Gastrocnemius medialis (tissue), 4 donors: Measurements from ENCODE around the gene HOXD8. TPM values are rescaled to one million over a fixed set of nuclear protein-coding genes. Genes with fewer than 3 reads are reported as not detected.

Experiments used
- ATAC-seq, 2 donors: fragments of 150-250 bp; one replicate each; pipeline ENCODE4 v1.9.1; 2016
- DNase-seq, 2 donors: peaks; one replicate each; pipeline ENCODE4 v3.0.0-alpha.2; 2019
- H3K27ac ChIP-seq, 4 donors: fragments of 200-600 bp; sonication (generic); 1 replicate in 1 of 4; 2 replicates in 3 of 4; pipeline ENCODE4 v1.5.1; 2016 to 2018; ENCODE audit warnings: mild to moderate bottlenecking in 2 of 4, moderate library complexity in 1 of 4
- H3K27me3 ChIP-seq, 3 donors: fragments of 200-600 bp; sonication (generic) in 2 of 3; 1 replicate in 1 of 3; 2 replicates in 2 of 3; pipeline versions ENCODE4 v1.5.1 to v1.6.0; 2016 to 2019; ENCODE audit warnings: mild to moderate bottlenecking in 1 of 3, moderate library complexity in 1 of 3
- H3K36me3 ChIP-seq, 2 donors: fragments of 200-600 bp; sonication (generic) in 1 of 2; one replicate each; pipeline ENCODE4 v1.5.1; 2017 to 2018
- H3K4me1 ChIP-seq, 2 donors: fragments of 200-600 bp; sonication (generic) in 1 of 2; one replicate each; pipeline ENCODE4 v1.5.1; 2016 to 2017; ENCODE audit warnings: mild to moderate bottlenecking in 2 of 2
- H3K4me3 ChIP-seq, 4 donors: fragments of 200-600 bp; sonication (generic) in 3 of 4; 1 replicate in 1 of 4; 2 replicates in 3 of 4; pipeline ENCODE4 v1.5.1; 2016 to 2019; ENCODE audit warnings: mild to moderate bottlenecking in 2 of 4
- H3K9me3 ChIP-seq, 3 donors: fragments of 200-600 bp; sonication (generic) in 2 of 3; 1 replicate in 1 of 3; 2 replicates in 2 of 3; pipeline ENCODE4 v1.5.1; 2016 to 2019
- CTCF ChIP-seq, 5 experiments: fragments of 450-650 bp in 3 of 5; fragments of 200-600 bp in 2 of 5; sonication (generic) in 2 of 5; IDR thresholded peaks in 4 of 5; conservative IDR thresholded peaks in 1 of 5; 1 replicate in 4 of 5; 2 replicates in 1 of 5; pipeline ENCODE4 v1.5.1; 2016 to 2019; ENCODE audit warnings: antibody characterized with exemption in 5 of 5, mild to moderate bottlenecking in 3 of 5, moderate library complexity in 3 of 5
- POLR2A ChIP-seq, 2 donors: fragments of 450-650 bp; IDR thresholded peaks; one replicate each; pipeline ENCODE4 v1.6.1; 2017; ENCODE audit warnings: antibody characterized with exemption in 2 of 2, mild to moderate bottlenecking in 2 of 2, moderate library complexity in 2 of 2
- in situ Hi-C, 4 donors: fragments of 200-750 bp; cut with MboI; loops; one replicate each; pipeline versions ENCODE4 v1.15.0 to v1.8.0; 2017; ENCODE audit warnings: low sequenced_read_pairs in 4 of 4
- intact Hi-C: fragments of 100-400 bp; cut with DNase I; formaldehyde crosslinking; loops from one replicate; pipeline ENCODE4 v1.15.1; 2023; ENCODE audit warnings: low total_unique reads
- total RNA-seq, 4 donors: library from RNA; depleted of rRNA; stranded (reverse); fragments of >200 nt; gene quantifications; one replicate each; pipeline versions ENCODE4 v1.1.0 to v1.2.3, GENCODE V29; 2016

The HOXD8 gene
- total RNA-seq, 4 donors from 2014 or later = 4.0 to 12.0 (median 7.2) TPM

- in situ Hi-C loops (no loop called here), intact Hi-C loops (no loop called here)
- TF ChIP-seq CTCF (IDR thresholded peaks at IDR 0.05 in 4 of 5, conservative IDR thresholded peaks at IDR 0.05 in 1 of 5) (no peak), POLR2A (IDR thresholded peaks at IDR 0.05) (no peak)
- no peak for ATAC-seq
- DNase-seq = no peak
- Histone ChIP-seq H3K4me1 (peaks cover 0 to 4% of the 10 kb centered on the region in 2 donors), H3K4me3 (no peak overlapping the region), H3K27ac (no peak overlapping the region), H3K36me3 (no peaks in the 10 kb centered on the region), H3K9me3 (no peaks in the 10 kb centered on the region), H3K27me3 (peaks cover 11 to 27% (median 18%) of the 10 kb centered on the region in 3 donors)
These were observed 23.1 kb downstream of the HOXD8 start for GRCh38 chr2:176152350-176153181.

DNA sequence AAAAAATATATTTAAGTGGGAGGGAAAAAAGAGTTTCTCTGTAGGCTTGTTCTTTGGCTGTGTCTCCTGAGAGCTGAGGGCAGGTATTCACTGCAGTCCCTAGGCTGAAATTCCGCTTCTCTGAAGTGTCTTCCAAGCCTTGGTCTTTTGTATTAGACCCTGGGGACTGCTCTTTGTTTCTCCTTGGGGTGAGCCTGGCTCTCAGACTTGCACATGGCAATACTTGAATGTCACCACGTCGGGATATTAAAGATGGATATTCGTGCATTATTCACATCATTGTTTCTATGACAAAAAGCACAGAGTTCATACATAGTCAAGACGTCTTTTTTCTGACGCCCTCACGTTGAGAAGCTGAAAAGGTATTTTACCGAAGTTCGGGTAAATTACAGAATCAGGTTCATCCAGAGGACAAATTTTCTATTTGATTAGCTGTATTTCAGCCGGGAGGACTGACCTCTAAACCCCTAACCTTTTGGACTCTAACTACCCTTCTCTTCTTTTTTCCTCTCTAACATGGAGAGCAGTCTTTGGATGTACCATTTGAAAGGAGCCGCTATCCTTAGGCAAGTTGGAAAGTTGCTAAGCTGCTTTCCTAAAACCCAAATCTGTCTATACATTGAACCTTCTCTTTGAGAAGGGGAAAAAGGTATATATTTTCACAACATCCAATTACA is 25.2 kb downstream of the HOXD8 start:
- no peak for DNase-seq
- no peak for ATAC-seq
- Histone ChIP-seq H3K27ac (no peak overlapping the region), H3K36me3 (no peaks in the 10 kb centered on the region), H3K4me3 (no peak overlapping the region), H3K4me1 (peaks cover 0 to 4% of the 10 kb centered on the region in 2 donors), H3K9me3 (no peaks in the 10 kb centered on the region), H3K27me3 (peaks cover 30 to 43% (median 30%) of the 10 kb centered on the region in 3 donors)
- in situ Hi-C loops (no loop called here), intact Hi-C loops (no loop called here)
- TF ChIP-seq CTCF (IDR thresholded peaks at IDR 0.05 in 4 of 5, conservative IDR thresholded peaks at IDR 0.05 in 1 of 5) = no peak
- no peak for TF ChIP-seq POLR2A (IDR thresholded peaks at IDR 0.05)

DNA sequence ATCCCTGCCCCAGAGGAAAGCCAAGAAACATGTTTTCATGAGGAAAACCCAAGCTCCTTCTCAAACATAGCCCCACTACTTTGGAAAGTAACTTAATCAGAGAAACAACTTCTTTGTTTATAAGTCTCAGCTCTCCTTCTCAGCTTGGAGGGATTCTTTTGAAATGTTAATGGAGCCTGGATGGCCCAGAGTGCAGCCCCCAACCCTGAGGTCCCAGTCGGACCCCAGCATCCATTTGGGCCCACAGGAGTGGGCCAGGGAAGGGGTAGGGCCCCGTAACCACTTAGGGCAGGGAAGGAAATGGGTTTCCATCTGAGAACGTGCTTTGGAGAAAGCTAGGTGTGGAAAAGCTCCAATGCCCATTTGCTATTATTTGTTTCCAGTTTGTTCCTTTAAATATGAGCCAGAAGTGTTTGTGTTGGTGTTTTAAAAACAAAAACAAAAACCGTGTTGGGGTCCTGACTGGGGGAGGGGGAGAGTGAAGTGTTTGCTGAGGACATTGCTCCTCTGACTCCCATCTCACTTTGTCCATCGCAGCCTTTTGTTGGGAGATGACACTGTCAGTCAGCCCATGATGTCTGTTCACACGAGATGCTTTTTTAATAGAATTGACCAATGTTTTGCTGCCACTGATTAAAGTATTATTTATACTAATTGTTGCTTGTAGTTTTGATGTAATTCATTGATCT is 26.0 kb downstream of the HOXD8 start:
- H3K4me3 ChIP-seq = no peak overlapping the region
- DNase-seq (no peak), ATAC-seq (no peak)
- peaks cover 0 to 4% of the 10 kb centered on the region in 2 donors for H3K4me1 ChIP-seq
- intact Hi-C loops = no loop called here
- TF ChIP-seq CTCF (IDR thresholded peaks at IDR 0.05 in 4 of 5, conservative IDR thresholded peaks at IDR 0.05 in 1 of 5) (no peak), POLR2A (IDR thresholded peaks at IDR 0.05) (no peak)
- H3K27ac ChIP-seq = no peak overlapping the region
- no peaks in the 10 kb centered on the region for H3K36me3 ChIP-seq
- in situ Hi-C loops = no loop called here
- peaks cover 34 to 50% (median 38%) of the 10 kb centered on the region in 3 donors for H3K27me3 ChIP-seq
- H3K9me3 ChIP-seq = no peaks in the 10 kb centered on the region

DNA sequence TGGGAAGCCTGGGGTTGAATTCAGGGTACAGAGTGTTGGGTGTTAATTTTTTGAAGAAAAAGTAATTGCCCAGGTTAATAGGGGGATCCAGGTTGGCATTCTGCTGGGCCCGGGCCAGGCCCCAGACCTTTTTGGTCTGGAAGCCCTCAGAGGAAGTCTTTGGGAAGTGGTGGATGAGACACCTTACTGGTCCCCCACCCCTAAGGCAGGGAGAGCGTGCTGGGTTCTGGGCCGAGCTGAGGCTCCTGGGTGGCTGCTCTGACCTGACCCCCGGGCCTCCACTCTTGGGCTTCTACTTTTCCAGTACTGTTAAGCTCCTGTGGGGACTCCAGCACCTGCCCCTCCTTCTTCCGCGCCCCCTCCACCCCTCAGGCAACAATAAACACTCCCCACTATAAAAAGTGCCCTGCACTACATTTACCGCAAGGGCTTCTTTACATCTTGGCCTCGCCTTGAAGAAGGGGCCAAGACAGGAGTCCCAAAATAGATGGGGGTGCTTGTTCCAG is 26.8 kb downstream of the HOXD8 start:
- no peak for TF ChIP-seq CTCF (IDR thresholded peaks at IDR 0.05 in 4 of 5, conservative IDR thresholded peaks at IDR 0.05 in 1 of 5)
- TF ChIP-seq POLR2A (IDR thresholded peaks at IDR 0.05) = no peak
- Histone ChIP-seq H3K4me3 (no peak overlapping the region), H3K4me1 (peaks cover 4 to 5% of the 10 kb centered on the region in 2 donors), H3K36me3 (no peaks in the 10 kb centered on the region), H3K9me3 (no peaks in the 10 kb centered on the region), H3K27ac (no peak overlapping the region), H3K27me3 (peaks cover 43 to 57% (median 47%) of the 10 kb centered on the region in 3 donors)
- DNase-seq (no peak), ATAC-seq (no peak)
- intact Hi-C loops (no loop called here), in situ Hi-C loops (no loop called here)
